Colonic mucosa (tissue), 4 donors: ENCODE data around the gene MTURN. TPM values are rescaled to one million over a fixed set of nuclear protein-coding genes. Genes with fewer than 3 reads are reported as not detected.

ENCODE experiments used
- DNase-seq: peaks from one replicate; pipeline ENCODE4 v3.0.0-alpha.2; 2020
- H3K27ac ChIP-seq: fragments of 200-600 bp; one replicate; pipeline ENCODE4 v1.8.0; 2021
- H3K27me3 ChIP-seq: fragments of 200-600 bp; one replicate; pipeline ENCODE4 v1.8.0; 2021
- H3K36me3 ChIP-seq: fragments of 200-600 bp; one replicate; pipeline ENCODE4 v1.8.0; 2021
- H3K4me1 ChIP-seq: fragments of 200-600 bp; one replicate; pipeline ENCODE4 v1.8.0; 2021; ENCODE audit warnings: mild to moderate bottlenecking
- H3K4me3 ChIP-seq: fragments of 200-600 bp; one replicate; pipeline ENCODE4 v1.8.0; 2021
- H3K9ac ChIP-seq, 2 donors: one replicate each; pipeline ENCODE4 v1.7.0; 2013; ENCODE audit warnings: control low read depth in 2 of 2, low read depth in 2 of 2, low read length in 2 of 2
- H3K9me3 ChIP-seq: fragments of 200-600 bp; one replicate; pipeline ENCODE4 v1.8.0; 2021
- intact Hi-C: fragments of 100-400 bp; cut with DNase I; formaldehyde crosslinking; loops from one replicate; pipeline ENCODE4 v1.14.1; 2022
- total RNA-seq, 2 donors: library from RNA; stranded (reverse); fragmentation: NEBNext Ultra II Directional in 1 of 2; extraction: Animal tissue kit (Norgen Biotek cat#: 25700) in 1 of 2; gene quantifications; one replicate each; pipeline ENCODE4 v1.2.1, GENCODE V29; 2021
- TF ChIP-seq, protein P1 (sequence below): fragments of 200-600 bp; IDR thresholded peaks from one replicate; pipeline ENCODE4 v1.8.0; 2022; ENCODE audit warnings: antibody characterized with exemption, mild to moderate bottlenecking
- donor health status: healthy.
- donor health status: DM: no; HTN: no; CAD: no.
- donor health status: DM: no; HTN: no; CAD: no.

MTURN gene
- total RNA-seq, 2 donors from 2014 or later = 8.0 to 10.8 TPM

GRCh38 chr7:30200591-30200990, 65.8 kb downstream of the MTURN start:
- no peak overlapping the region for H3K9ac ChIP-seq
- H3K9me3 ChIP-seq = no peaks in the 10 kb centered on the region
- intact Hi-C loops = no loop called here
- H3K36me3 ChIP-seq = no peaks in the 10 kb centered on the region
- TF ChIP-seq, protein P1, sequence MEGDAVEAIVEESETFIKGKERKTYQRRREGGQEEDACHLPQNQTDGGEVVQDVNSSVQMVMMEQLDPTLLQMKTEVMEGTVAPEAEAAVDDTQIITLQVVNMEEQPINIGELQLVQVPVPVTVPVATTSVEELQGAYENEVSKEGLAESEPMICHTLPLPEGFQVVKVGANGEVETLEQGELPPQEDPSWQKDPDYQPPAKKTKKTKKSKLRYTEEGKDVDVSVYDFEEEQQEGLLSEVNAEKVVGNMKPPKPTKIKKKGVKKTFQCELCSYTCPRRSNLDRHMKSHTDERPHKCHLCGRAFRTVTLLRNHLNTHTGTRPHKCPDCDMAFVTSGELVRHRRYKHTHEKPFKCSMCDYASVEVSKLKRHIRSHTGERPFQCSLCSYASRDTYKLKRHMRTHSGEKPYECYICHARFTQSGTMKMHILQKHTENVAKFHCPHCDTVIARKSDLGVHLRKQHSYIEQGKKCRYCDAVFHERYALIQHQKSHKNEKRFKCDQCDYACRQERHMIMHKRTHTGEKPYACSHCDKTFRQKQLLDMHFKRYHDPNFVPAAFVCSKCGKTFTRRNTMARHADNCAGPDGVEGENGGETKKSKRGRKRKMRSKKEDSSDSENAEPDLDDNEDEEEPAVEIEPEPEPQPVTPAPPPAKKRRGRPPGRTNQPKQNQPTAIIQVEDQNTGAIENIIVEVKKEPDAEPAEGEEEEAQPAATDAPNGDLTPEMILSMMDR = no peak
- no peak for DNase-seq
- H3K4me1 ChIP-seq = no peaks in the 10 kb centered on the region
- no peaks in the 10 kb centered on the region for H3K27me3 ChIP-seq
- H3K27ac ChIP-seq = no peak overlapping the region
- no peak overlapping the region for H3K4me3 ChIP-seq

DNA sequence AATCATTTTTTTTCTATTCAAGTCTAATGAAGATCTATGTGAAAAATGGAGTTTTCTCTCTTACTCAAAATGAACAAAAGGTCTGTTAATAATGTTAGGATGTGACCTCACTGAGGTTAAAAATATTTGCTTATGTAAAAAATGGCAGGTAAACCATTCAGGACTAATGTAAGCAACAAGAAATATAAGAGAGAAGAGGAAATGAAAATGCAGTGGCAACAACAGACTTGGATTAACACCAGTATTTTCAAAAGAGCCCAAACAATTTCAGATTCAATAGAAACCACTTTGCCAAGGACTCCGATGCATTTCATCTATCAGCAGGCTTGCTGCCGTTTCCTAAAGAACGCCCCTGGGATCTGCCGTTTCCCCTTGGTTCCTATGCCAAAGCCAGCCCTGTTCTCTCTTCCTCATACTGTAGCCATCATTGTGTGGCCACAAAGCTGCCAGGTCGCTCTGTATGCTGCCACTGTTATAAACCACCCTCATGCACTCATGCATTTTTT, 66.4 kb downstream of the MTURN start:
- no peaks in the 10 kb centered on the region for H3K36me3 ChIP-seq
- no peak overlapping the region for H3K9ac ChIP-seq
- TF ChIP-seq, protein P1 = no peak
- H3K27me3 ChIP-seq = no peaks in the 10 kb centered on the region
- no peak overlapping the region for H3K27ac ChIP-seq
- intact Hi-C loops = no loop called here
- H3K9me3 ChIP-seq = no peaks in the 10 kb centered on the region
- H3K4me1 ChIP-seq = no peaks in the 10 kb centered on the region
- no peak for DNase-seq
- no peak overlapping the region for H3K4me3 ChIP-seq

DNA sequence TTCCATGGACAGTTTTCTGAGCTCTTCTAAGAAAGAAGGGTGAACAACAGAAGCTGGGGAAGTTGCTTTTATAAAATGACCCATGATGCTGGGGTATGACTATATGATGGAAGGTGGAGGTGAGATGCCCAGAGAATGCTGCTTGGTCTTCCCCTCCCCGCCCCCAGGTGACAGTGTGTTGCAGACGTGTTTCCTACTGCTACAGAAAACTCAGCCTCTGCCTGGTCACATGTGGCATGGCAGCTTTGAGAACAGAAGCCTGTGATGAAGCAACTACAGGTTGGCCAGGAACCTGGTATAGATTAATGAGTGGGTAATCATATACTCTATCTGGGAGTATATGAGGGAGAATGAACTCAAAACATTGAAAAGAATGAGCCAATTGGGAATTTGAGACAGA, 67.1 kb downstream of the MTURN start:
- H3K4me3 ChIP-seq = no peak overlapping the region
- no peak overlapping the region for H3K9ac ChIP-seq
- no peak for DNase-seq
- TF ChIP-seq, protein P1 = no peak
- H3K27ac ChIP-seq = no peak overlapping the region
- H3K36me3 ChIP-seq = no peaks in the 10 kb centered on the region
- intact Hi-C loops = no loop called here
- H3K9me3 ChIP-seq = no peaks in the 10 kb centered on the region
- H3K27me3 ChIP-seq = no peaks in the 10 kb centered on the region
- no peaks in the 10 kb centered on the region for H3K4me1 ChIP-seq

DNA sequence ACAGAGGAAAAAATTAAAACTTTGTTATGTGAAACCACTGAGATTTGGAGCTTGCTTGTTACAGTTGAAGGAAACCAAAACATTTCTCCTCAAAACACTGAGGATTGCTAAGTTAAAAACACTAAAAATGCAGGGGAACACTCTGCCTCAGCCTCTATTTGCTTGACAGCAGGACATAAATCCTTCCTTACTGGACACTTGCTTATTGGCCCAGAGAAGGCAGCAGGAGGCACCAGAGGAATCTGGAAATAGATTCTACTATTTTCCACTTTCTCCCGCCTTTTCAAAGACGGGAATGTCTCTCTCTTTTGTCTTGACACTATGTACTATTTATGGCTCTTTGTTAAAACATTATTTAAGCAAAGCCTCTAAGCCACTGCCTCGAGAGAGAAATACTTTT, 67.9 kb downstream of the MTURN start:
- Histone ChIP-seq H3K4me3 (no peak overlapping the region), H3K36me3 (no peaks in the 10 kb centered on the region), H3K9me3 (no peaks in the 10 kb centered on the region), H3K27ac (no peak overlapping the region), H3K27me3 (no peaks in the 10 kb centered on the region), H3K9ac (no peak overlapping the region), H3K4me1 (no peaks in the 10 kb centered on the region)
- TF ChIP-seq, protein P1 = no peak
- no peak for DNase-seq
- intact Hi-C loops = no loop called here

- TF ChIP-seq, protein P1 = no peak
- intact Hi-C loops = no loop called here
- no peaks in the 10 kb centered on the region for H3K27me3 ChIP-seq
- no peaks in the 10 kb centered on the region for H3K4me1 ChIP-seq
- DNase-seq = no peak
- H3K36me3 ChIP-seq = no peaks in the 10 kb centered on the region
- H3K4me3 ChIP-seq = no peak overlapping the region
- no peaks in the 10 kb centered on the region for H3K9me3 ChIP-seq
- no peak overlapping the region for H3K27ac ChIP-seq
- H3K9ac ChIP-seq = no peak overlapping the region
Observed at GRCh38 chr7:30206491-30206890, 71.7 kb downstream of the MTURN start.

DNA sequence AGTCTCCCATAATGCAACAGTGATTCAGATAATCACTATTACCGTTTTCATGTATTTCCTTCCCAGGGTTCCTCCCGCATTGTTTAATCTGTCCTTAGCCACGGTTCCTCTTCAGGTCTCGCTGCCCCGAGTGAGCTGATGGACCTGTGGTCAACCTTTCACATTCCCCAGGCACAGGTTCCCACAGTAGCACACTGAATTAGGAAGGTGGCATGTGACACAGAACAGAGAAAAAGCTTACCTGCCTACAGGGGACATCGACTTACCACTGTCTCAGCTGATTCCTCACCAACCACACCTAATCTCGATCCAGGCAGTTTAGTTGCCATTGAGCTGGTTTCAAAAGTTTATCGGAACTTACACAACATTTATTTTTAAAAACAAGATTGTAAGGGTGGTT, 72.2 kb downstream of the MTURN start:
- no peaks in the 10 kb centered on the region for H3K4me1 ChIP-seq
- no peak overlapping the region for H3K4me3 ChIP-seq
- H3K36me3 ChIP-seq = no peaks in the 10 kb centered on the region
- intact Hi-C loops = no loop called here
- no peak for DNase-seq
- no peaks in the 10 kb centered on the region for H3K27me3 ChIP-seq
- no peak overlapping the region for H3K27ac ChIP-seq
- H3K9me3 ChIP-seq = no peaks in the 10 kb centered on the region
- no peak overlapping the region for H3K9ac ChIP-seq
- TF ChIP-seq, protein P1 = no peak
